Esophagus squamous epithelium (tissue), 4 donors: Measurements from ENCODE around the gene MUSK.
"Not testable (repeated sequence)": the region's sequence is repeated elsewhere in the genome, so short reads cannot be mapped to it uniquely, and the experiment has no call there.

Experiments
- POLR2A ChIP-seq, 4 donors: fragments of 450-650 bp; IDR thresholded peaks; one replicate each; pipeline ENCODE4 v1.6.1; 2017; ENCODE audit warnings: antibody characterized with exemption in 4 of 4, mild to moderate bottlenecking in 4 of 4, moderate library complexity in 3 of 4
- TF ChIP-seq, protein P1 (sequence below), 6 experiments: fragments of 450-650 bp in 4 of 6; fragments of 200-600 bp in 2 of 6; sonication (generic) in 2 of 6; IDR thresholded peaks; one replicate each; pipeline ENCODE4 v1.5.1; 2016 to 2019; ENCODE audit warnings: antibody characterized with exemption in 6 of 6, mild to moderate bottlenecking in 4 of 6, moderate library complexity in 4 of 6

DNA sequence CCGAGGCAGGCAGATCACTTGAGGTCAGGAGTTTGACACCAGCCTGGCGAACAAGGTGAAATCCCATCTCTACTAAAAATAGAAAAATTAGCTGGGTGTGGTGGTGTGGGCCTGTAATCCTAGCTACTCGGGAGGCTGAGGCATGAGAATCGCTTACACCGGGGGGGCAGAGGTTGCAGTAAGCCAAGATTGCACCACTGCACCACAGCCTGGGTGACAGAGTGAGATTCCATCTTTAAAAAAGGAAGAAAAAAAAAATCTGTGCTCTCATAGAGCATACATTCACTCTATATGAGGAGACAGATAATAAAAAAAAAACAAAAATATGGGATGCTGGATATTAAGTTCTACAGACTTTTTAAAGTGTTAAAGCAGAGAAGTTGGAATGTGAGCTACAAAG lies 119.8 kb downstream of the MUSK start:
- TF ChIP-seq POLR2A (IDR thresholded peaks at IDR 0.05) = not testable (repeated sequence)
- TF ChIP-seq, protein P1, sequence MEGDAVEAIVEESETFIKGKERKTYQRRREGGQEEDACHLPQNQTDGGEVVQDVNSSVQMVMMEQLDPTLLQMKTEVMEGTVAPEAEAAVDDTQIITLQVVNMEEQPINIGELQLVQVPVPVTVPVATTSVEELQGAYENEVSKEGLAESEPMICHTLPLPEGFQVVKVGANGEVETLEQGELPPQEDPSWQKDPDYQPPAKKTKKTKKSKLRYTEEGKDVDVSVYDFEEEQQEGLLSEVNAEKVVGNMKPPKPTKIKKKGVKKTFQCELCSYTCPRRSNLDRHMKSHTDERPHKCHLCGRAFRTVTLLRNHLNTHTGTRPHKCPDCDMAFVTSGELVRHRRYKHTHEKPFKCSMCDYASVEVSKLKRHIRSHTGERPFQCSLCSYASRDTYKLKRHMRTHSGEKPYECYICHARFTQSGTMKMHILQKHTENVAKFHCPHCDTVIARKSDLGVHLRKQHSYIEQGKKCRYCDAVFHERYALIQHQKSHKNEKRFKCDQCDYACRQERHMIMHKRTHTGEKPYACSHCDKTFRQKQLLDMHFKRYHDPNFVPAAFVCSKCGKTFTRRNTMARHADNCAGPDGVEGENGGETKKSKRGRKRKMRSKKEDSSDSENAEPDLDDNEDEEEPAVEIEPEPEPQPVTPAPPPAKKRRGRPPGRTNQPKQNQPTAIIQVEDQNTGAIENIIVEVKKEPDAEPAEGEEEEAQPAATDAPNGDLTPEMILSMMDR (IDR thresholded peaks at IDR 0.05) = not testable (repeated sequence)
